Neural cell (in vitro differentiated cells): Measurements from ENCODE around the gene APH1A. TPM values are rescaled to one million over a fixed set of nuclear protein-coding genes. Genes with fewer than 3 reads are reported as not detected.

Experiments
- H2AFZ ChIP-seq: fragments of 200-600, 300-800 bp; sonication (generic), shearing (Covaris generic); 2 replicates; pipeline ENCODE4 v1.6.0; 2014; ENCODE audit warnings: low read depth, mild to moderate bottlenecking, antibody characterized with exemption, low read length, moderate library complexity
- H3F3A ChIP-seq: fragments of 200-600 bp; shearing (Covaris generic); 2 replicates; pipeline ENCODE4 v1.6.1; 2016; ENCODE audit warnings: mild to moderate bottlenecking, moderate library complexity, mixed read lengths, antibody characterized with exemption, low read length; ENCODE audit not compliant: insufficient read depth, poor library complexity, severe bottlenecking
- H3K27ac ChIP-seq: fragments of 200-600, 300-800 bp; sonication (generic), shearing (Covaris generic); 2 replicates; pipeline ENCODE4 v1.5.1; 2014; ENCODE audit warnings: mild to moderate bottlenecking, low read length, moderate library complexity
- H3K27me3 ChIP-seq: fragments of 300-800, 200-600 bp; sonication (generic), shearing (Covaris generic); 2 replicates; pipeline ENCODE4 v1.6.0; 2014; ENCODE audit warnings: mild to moderate bottlenecking, low read depth, low read length, moderate library complexity; ENCODE audit not compliant: insufficient read depth
- H3K36me3 ChIP-seq: fragments of 300-800, 200-600 bp; sonication (generic), shearing (Covaris generic); 2 replicates; pipeline ENCODE4 v1.5.1; 2014; ENCODE audit warnings: mild to moderate bottlenecking, antibody characterized with exemption, low read length, moderate library complexity; ENCODE audit not compliant: insufficient read depth
- H3K4me2 ChIP-seq: fragments of 300-800, 200-600 bp; sonication (generic), shearing (Covaris generic); 2 replicates; pipeline ENCODE4 v1.6.0; 2014; ENCODE audit warnings: mild to moderate bottlenecking, low read length
- H3K4me3 ChIP-seq: fragments of 300-800, 200-600 bp; sonication (generic), shearing (Covaris generic); 2 replicates; pipeline ENCODE4 v1.5.1; 2014; ENCODE audit warnings: mild to moderate bottlenecking, low read length, moderate library complexity
- H3K79me2 ChIP-seq: fragments of 200-600 bp; shearing (Covaris generic); replicated peaks from 2 replicates; pipeline ENCODE4 v1.6.0; 2014; ENCODE audit warnings: mild to moderate bottlenecking, low read length, moderate library complexity; ENCODE audit not compliant: insufficient read depth
- H3K9ac ChIP-seq: fragments of 300-800, 200-600 bp; sonication (generic), shearing (Covaris generic); 2 replicates; pipeline ENCODE4 v1.6.1; 2016; ENCODE audit warnings: mild to moderate bottlenecking, low read length, mixed read lengths
- H3K9me2 ChIP-seq: fragments of 200-600 bp; shearing (Covaris generic); 2 replicates; pipeline ENCODE4 v1.6.1; 2016; ENCODE audit warnings: mild to moderate bottlenecking, low read length, mixed read lengths; ENCODE audit not compliant: insufficient read depth
- H3K9me3 ChIP-seq: fragments of 200-600, 300-800 bp; sonication (generic), shearing (Covaris generic); 2 replicates; pipeline ENCODE4 v1.6.1; 2016; ENCODE audit warnings: mild to moderate bottlenecking, mixed run types, low read length, moderate library complexity, mixed read lengths
- H4K20me1 ChIP-seq: fragments of 200-600 bp; shearing (Covaris generic); 2 replicates; pipeline ENCODE4 v1.6.1; 2016; ENCODE audit warnings: mild to moderate bottlenecking, mixed run types; ENCODE audit not compliant: insufficient read depth
- EP300 ChIP-seq: fragments of 450-650 bp; conservative IDR thresholded peaks from 2 replicates; pipeline ENCODE4 v1.6.1; 2014; ENCODE audit warnings: antibody characterized with exemption, mild to moderate bottlenecking, moderate library complexity; ENCODE audit not compliant: poor library complexity, severe bottlenecking
- EZH2 ChIP-seq: fragments of 200-600, 300-800 bp; shearing (Covaris generic), sonication (generic); IDR thresholded peaks from 2 replicates; pipeline ENCODE4 v1.6.1; 2014; ENCODE audit warnings: antibody characterized with exemption, low read length, borderline replicate concordance, mild to moderate bottlenecking; ENCODE audit not compliant: insufficient read depth, poor library complexity, severe bottlenecking
- MXI1 ChIP-seq: fragments of 450-650 bp; conservative IDR thresholded peaks from 2 replicates; pipeline ENCODE4 v1.6.1; 2014; ENCODE audit warnings: antibody characterized with exemption, mild to moderate bottlenecking; ENCODE audit not compliant: poor library complexity, severe bottlenecking
- POLR2AphosphoS5 ChIP-seq: IDR thresholded peaks from 2 replicates; pipeline ENCODE4 v1.6.1; 2012
- RAD21 ChIP-seq: fragments of 450-650 bp; conservative IDR thresholded peaks from 2 replicates; pipeline ENCODE4 v1.6.1; 2014; ENCODE audit warnings: antibody characterized with exemption, mild to moderate bottlenecking, moderate library complexity
- SMC3 ChIP-seq: fragments of 450-650 bp; conservative IDR thresholded peaks from 2 replicates; pipeline ENCODE4 v1.6.1; 2014; ENCODE audit warnings: antibody characterized with exemption, mild to moderate bottlenecking, moderate library complexity; ENCODE audit not compliant: poor library complexity
- TAF1 ChIP-seq: IDR thresholded peaks from 2 replicates; pipeline ENCODE4 v1.6.1; 2012; ENCODE audit warnings: low read depth
- polyA plus RNA-seq: library from polyadenylated mRNA; depleted of rRNA; stranded (reverse); fragments of >200 nt; gene quantifications from 2 replicates; pipeline ENCODE4 v1.2.3, GENCODE V29; 2014
- TF ChIP-seq, protein P1 (sequence below): fragments of 450-650 bp; IDR thresholded peaks from 2 replicates; pipeline ENCODE4 v1.5.1; 2014; ENCODE audit warnings: antibody characterized with exemption, mild to moderate bottlenecking, moderate library complexity; ENCODE audit not compliant: poor library complexity, severe bottlenecking
- TF ChIP-seq, protein P2 (sequence below): IDR thresholded peaks from 2 replicates; pipeline ENCODE4 v1.6.1; 2012; ENCODE audit warnings: borderline replicate concordance

Gene APH1A
- polyA plus RNA-seq, 1 donor from 2014 or later: 167 TPM

DNA sequence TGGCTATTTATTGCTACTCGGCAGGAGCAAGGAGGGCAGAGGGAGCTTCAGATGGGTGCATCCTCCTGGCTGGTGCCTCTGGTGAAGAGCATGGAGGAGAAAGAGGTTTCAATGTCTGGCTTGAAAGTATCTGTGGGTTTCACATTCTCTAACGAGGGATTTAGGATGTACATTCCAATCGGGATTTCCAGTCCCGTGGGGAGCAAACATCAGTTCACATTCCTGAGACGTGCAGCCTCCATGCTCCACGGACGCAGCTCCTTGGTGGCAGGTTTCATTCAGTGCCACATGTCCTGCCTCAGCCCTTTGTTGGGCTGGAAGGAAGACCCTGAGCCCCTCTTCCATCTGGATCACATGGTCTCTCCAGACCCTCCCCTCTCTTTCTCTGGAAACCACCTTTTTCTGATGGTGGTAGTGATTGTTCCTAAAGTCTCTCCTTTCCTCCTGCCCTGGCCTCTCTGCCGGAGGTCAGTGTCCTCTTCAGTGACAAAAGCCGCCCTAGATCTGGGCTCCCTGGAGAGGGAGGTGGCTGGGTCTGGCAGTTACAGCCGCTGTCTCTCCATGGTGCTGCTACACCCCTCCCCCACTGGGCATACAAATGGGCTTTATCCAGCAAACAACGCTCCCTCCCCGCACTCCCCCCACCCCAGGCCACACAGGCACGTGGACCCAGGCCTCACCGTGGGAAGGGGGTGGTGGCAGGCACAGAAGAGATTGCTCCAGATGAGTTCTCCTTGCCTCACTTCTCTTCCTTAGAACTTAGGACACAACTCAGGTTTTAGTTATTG is 12.1 kb downstream of the APH1A start:
- H3K9me3 ChIP-seq: no peaks in the 10 kb centered on the region
- H3K27me3 ChIP-seq: no peaks in the 10 kb centered on the region
- peak overlapping the region; percentile 37 for H3K9ac ChIP-seq
- H3F3A ChIP-seq: no peaks in the 10 kb centered on the region
- no peaks in the 10 kb centered on the region for H3K9me2 ChIP-seq
- H3K4me2 ChIP-seq: no peak overlapping the region
- peak overlapping the region; percentile 35 for H3K4me3 ChIP-seq
- TF ChIP-seq POLR2AphosphoS5 (peak; percentile 13), MXI1 (no peak)
- peak overlapping the region; percentile 60 for H3K27ac ChIP-seq
- H3K79me2 ChIP-seq: no peaks in the 10 kb centered on the region
- H4K20me1 ChIP-seq: no peaks in the 10 kb centered on the region
- H3K36me3 ChIP-seq: no peaks in the 10 kb centered on the region
- no peak overlapping the region for H2AFZ ChIP-seq

DNA sequence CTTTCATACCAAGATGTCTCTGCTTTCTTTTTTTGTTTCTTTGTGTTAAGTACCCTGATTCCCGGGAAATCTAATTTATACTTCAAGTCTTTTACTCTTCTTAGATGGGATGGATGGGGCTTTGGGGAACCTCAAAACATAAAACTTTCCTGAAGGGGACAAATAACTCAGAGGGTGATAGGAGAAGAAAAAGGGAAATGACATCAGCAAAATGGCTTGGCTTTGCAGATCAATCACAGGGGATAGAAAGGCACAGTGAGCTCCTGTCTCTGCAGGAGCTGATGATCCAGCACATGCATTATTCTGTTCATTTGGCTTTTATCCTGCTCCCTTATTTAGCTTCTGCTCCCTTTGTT is 12.6 kb downstream of the APH1A start:
- H3K9ac ChIP-seq: peak overlapping the region; percentile 37

More for the DNA sequence above, 12.6 kb downstream of the APH1A start:
- no peaks in the 10 kb centered on the region for H3K27me3 ChIP-seq
- TF ChIP-seq, protein P1, sequence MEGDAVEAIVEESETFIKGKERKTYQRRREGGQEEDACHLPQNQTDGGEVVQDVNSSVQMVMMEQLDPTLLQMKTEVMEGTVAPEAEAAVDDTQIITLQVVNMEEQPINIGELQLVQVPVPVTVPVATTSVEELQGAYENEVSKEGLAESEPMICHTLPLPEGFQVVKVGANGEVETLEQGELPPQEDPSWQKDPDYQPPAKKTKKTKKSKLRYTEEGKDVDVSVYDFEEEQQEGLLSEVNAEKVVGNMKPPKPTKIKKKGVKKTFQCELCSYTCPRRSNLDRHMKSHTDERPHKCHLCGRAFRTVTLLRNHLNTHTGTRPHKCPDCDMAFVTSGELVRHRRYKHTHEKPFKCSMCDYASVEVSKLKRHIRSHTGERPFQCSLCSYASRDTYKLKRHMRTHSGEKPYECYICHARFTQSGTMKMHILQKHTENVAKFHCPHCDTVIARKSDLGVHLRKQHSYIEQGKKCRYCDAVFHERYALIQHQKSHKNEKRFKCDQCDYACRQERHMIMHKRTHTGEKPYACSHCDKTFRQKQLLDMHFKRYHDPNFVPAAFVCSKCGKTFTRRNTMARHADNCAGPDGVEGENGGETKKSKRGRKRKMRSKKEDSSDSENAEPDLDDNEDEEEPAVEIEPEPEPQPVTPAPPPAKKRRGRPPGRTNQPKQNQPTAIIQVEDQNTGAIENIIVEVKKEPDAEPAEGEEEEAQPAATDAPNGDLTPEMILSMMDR: no peak
- no peak for TF ChIP-seq TAF1
- TF ChIP-seq EP300: no peak
- no peak for TF ChIP-seq MXI1
- TF ChIP-seq RAD21: no peak
- TF ChIP-seq POLR2AphosphoS5: no peak
- no peak for TF ChIP-seq EZH2
- TF ChIP-seq SMC3: no peak
- TF ChIP-seq, protein P2, sequence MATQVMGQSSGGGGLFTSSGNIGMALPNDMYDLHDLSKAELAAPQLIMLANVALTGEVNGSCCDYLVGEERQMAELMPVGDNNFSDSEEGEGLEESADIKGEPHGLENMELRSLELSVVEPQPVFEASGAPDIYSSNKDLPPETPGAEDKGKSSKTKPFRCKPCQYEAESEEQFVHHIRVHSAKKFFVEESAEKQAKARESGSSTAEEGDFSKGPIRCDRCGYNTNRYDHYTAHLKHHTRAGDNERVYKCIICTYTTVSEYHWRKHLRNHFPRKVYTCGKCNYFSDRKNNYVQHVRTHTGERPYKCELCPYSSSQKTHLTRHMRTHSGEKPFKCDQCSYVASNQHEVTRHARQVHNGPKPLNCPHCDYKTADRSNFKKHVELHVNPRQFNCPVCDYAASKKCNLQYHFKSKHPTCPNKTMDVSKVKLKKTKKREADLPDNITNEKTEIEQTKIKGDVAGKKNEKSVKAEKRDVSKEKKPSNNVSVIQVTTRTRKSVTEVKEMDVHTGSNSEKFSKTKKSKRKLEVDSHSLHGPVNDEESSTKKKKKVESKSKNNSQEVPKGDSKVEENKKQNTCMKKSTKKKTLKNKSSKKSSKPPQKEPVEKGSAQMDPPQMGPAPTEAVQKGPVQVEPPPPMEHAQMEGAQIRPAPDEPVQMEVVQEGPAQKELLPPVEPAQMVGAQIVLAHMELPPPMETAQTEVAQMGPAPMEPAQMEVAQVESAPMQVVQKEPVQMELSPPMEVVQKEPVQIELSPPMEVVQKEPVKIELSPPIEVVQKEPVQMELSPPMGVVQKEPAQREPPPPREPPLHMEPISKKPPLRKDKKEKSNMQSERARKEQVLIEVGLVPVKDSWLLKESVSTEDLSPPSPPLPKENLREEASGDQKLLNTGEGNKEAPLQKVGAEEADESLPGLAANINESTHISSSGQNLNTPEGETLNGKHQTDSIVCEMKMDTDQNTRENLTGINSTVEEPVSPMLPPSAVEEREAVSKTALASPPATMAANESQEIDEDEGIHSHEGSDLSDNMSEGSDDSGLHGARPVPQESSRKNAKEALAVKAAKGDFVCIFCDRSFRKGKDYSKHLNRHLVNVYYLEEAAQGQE: no peak
- H3K27ac ChIP-seq: peak overlapping the region; percentile 60
- peak overlapping the region; percentile 45 for H3K4me2 ChIP-seq
- H3K9me3 ChIP-seq: no peaks in the 10 kb centered on the region
- peak overlapping the region; percentile 35 for H3K4me3 ChIP-seq
- H4K20me1 ChIP-seq: no peaks in the 10 kb centered on the region
- no peaks in the 10 kb centered on the region for H3K9me2 ChIP-seq
- no peaks in the 10 kb centered on the region for H3F3A ChIP-seq
- no peaks in the 10 kb centered on the region for H3K79me2 ChIP-seq
- H2AFZ ChIP-seq: no peak overlapping the region
- H3K36me3 ChIP-seq: no peaks in the 10 kb centered on the region
